NT2/D1 (cell line): ENCODE measurements around the gene WAC.

ENCODE experiments used
- SUZ12 ChIP-seq: IDR thresholded peaks from 2 replicates; pipeline ENCODE4 v1.6.1; 2011; ENCODE audit not compliant: insufficient read length, insufficient read depth; ENCODE audit errors: extremely low read depth
- YY1 ChIP-seq: IDR thresholded peaks from 2 replicates; pipeline ENCODE4 v1.6.1; 2011; ENCODE audit not compliant: insufficient read length, insufficient read depth
- ZNF274 ChIP-seq: IDR thresholded peaks from 2 replicates; pipeline ENCODE4 v1.6.1; 2011; ENCODE audit warnings: mild to moderate bottlenecking, low read depth, low read length

GRCh38 chr10:28631896-28632583 lies 99.1 kb downstream of the WAC start:
- no peak for TF ChIP-seq ZNF274
- no peak for TF ChIP-seq SUZ12
- no peak for TF ChIP-seq YY1
